GM18507 (cell line): ENCODE measurements around the gene ZNF385D.
"Not testable (repeated sequence)": the region's sequence is repeated elsewhere in the genome, so short reads cannot be mapped to it uniquely, and the experiment has no call there.

ENCODE experiments used
- DNase-seq: peaks from one replicate; pipeline ENCODE4 v3.0.0; 2011; ENCODE audit warnings: low read depth; ENCODE audit not compliant: insufficient read length; ENCODE audit errors: extremely low spot score
- FAIRE-seq: peaks from 2 replicates; lab custom pipeline; 2011; peaks lifted over from hg19 to GRCh38; lab: Jason Lieb, UNC

The ZNF385D gene

DNA sequence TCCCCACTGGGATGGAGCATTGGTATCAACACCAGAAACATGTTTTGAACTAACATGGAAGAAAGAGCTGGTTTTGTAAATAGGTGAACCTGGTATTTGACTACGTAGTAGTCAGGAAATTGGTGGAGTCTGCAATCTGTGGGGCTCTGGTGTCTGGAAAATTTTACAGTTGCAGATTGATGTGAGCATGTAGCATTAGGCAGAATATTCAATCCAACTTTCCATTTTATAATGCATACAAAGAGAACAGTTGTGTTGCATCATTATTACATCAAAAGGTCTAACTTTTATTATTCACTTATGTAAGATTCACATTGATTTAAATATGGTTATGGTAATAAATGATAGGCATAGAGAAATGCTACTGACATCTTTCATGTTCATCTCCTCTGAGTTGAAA, 340.0 kb downstream of the ZNF385D start:
- DNase-seq = no peak
- FAIRE-seq = no peak

GRCh38 chr3:21409401-21409800, 341.6 kb downstream of the ZNF385D start:
- FAIRE-seq = no peak
- DNase-seq = no peak

GRCh38 chr3:21407743-21408142, 343.3 kb downstream of the ZNF385D start:
- no peak for FAIRE-seq

GRCh38 chr3:21405671-21406667, 345.0 kb downstream of the ZNF385D start:
- no peak for DNase-seq
- FAIRE-seq = no peak

More at GRCh38 chr3:21407743-21408142, 343.3 kb downstream of the ZNF385D start:
- DNase-seq = no peak

DNA sequence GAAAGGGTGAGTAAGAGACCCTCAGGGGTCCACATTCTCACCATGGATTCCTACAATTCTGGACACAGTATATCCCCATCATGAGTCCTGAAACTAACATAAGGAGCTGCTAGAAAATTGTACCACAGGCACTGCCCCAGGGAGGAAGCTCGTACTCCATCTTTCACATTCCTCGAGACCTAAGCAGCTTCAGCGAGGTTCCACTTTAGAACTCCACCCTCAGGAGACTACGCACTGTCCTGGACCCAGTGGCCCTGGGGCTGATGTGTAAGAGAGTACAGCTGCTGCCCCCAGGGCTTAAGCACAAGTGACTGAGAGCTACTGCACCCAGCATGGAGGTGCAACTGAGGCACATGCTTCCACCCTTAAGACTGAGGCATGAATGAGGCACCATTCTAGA, 352.5 kb downstream of the ZNF385D start:
- DNase-seq (no peak), FAIRE-seq (no peak)

DNA sequence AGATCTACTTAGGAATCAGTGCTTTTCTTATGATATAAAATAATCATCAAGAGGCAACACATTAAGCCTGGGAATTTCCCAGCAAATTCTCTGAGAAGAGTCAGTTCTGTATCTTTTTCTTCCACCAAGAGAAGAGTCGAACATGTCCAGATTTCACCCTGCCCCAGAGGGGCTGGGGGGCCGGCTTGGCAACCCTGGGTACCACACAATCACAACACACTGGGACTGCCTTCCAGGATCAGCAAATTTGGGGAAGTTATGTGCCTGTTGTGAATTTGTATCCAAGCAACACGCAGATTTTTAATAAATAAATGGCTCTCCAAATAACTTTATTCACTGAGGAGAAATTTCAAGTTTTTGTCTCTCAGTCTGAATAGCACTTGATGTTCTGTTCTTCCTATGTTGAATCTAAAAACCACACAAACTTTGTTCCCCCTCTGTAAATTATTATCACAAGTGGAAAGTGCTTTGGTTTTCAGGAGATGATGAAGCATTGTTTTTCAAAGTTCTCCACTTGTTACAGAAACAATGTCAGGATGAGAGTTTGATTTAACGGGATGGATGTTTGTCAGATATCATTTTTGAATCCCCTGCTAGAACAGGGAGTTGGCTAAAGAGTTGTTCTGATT, 357.2 kb downstream of the ZNF385D start:
- no peak for FAIRE-seq

GRCh38 chr3:21392526-21392925, 358.5 kb downstream of the ZNF385D start:
- FAIRE-seq = no peak
- no peak for DNase-seq

More for the DNA sequence above, 357.2 kb downstream of the ZNF385D start:
- DNase-seq = no peak

- FAIRE-seq = no peak
- DNase-seq = no peak
Measured at GRCh38 chr3:21390856-21391255, 360.2 kb downstream of the ZNF385D start.

- no peak for FAIRE-seq
- DNase-seq = no peak
Measured at GRCh38 chr3:21390136-21390535, 360.9 kb downstream of the ZNF385D start.

DNA sequence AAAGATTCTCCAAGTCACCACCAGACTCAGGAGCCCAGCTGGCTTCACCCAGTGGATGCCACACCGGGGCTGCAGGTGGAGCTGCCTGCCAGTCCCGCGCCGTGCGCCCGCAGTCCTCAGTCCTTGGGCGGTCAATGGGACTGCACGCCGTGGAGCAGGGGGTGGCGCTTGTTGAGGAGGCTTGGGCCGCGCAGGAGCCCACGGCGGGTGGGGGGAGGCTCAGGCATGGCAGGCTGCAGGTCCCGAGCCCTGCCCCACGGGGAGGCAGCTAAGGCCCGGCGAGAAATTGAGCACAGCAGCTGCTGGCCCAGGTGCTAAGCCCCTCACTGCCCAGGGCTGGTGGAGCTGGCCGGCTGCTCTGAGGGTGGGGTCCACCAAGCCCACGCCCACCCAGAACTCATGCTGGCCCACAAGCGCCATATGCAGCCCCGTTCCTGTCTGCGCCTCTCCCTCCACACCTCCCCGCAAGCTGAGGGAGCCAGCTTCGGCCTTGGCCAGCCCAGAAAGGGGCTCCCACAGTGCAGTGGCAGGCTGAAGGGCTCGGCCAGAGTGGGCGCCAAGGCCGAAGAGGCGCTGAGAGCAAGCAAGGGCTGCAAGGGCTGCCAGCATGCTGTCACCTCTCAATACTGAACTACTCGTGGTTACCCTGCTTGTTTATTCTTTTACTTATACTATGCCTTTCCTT, 363.7 kb downstream of the ZNF385D start:
- not testable (repeated sequence) for DNase-seq, FAIRE-seq

- not testable (repeated sequence) for FAIRE-seq, DNase-seq
Measured at GRCh38 chr3:21378036-21378435, 373.0 kb downstream of the ZNF385D start.

GRCh38 chr3:21377071-21377769, 373.8 kb downstream of the ZNF385D start:
- no peak for FAIRE-seq

GRCh38 chr3:21372316-21372715, 378.7 kb downstream of the ZNF385D start:
- no peak for DNase-seq
- no peak for FAIRE-seq

More at GRCh38 chr3:21377071-21377769, 373.8 kb downstream of the ZNF385D start:
- DNase-seq = no peak
